ENCODE data around the gene CNTNAP5. TPM values are rescaled to one million over a fixed set of nuclear protein-coding genes. Genes with fewer than 3 reads are reported as not detected.

Gene CNTNAP5
- total and polyA plus RNA-seq, 2 donors from 2014 or later = 0.50 TPM; not detected in 1

DNA sequence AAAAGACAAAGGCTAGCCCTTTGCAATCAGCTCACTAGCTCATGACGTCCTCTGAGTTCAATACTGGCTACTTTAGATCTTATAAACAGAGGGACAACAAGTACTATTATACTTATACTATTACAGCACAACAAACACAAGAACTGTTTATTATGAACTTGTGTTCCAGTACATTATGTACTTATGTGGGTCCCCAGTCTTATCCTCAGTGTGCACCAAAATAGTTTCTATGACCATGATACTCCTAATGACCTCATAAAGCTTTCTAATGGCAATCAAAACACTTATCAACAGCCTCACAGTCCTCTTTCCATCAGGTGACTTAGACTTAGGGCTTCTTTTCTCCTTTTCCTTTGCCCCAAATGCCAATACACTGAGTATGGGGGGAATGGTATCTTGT is 614.4 kb downstream of the CNTNAP5 start:
- Histone ChIP-seq H3K4me3 (ENCODE audit: low read length in 3 of 3) (no peak overlapping the region), H3K27ac (ENCODE audit: low read depth in 2 of 2, low read length in 2 of 2) (no peak overlapping the region), H3K9me3 (ENCODE audit: control insufficient read depth in 2 of 3, insufficient read depth in 1 of 3, low read length in 3 of 3) (no peaks in the 10 kb centered on the region), H3K9ac (ENCODE audit: low read length in 3 of 3) (no peak overlapping the region), H3K27me3 (ENCODE audit: control insufficient read depth, insufficient read depth, low read length) (no peaks in the 10 kb centered on the region), H3K36me3 (ENCODE audit: control insufficient read depth in 2 of 3, insufficient read depth in 3 of 3, low read length in 3 of 3) (no peaks in the 10 kb centered on the region), H3K4me1 (ENCODE audit: control insufficient read depth in 2 of 3, insufficient read depth in 2 of 3, low read depth in 1 of 3, low read length in 3 of 3) (no peaks in the 10 kb centered on the region)
- DNase-seq (no peak), FAIRE-seq (no peak)
- intact Hi-C loops (cut with DNase I) = no loop called here
- TF ChIP-seq, protein P1, sequence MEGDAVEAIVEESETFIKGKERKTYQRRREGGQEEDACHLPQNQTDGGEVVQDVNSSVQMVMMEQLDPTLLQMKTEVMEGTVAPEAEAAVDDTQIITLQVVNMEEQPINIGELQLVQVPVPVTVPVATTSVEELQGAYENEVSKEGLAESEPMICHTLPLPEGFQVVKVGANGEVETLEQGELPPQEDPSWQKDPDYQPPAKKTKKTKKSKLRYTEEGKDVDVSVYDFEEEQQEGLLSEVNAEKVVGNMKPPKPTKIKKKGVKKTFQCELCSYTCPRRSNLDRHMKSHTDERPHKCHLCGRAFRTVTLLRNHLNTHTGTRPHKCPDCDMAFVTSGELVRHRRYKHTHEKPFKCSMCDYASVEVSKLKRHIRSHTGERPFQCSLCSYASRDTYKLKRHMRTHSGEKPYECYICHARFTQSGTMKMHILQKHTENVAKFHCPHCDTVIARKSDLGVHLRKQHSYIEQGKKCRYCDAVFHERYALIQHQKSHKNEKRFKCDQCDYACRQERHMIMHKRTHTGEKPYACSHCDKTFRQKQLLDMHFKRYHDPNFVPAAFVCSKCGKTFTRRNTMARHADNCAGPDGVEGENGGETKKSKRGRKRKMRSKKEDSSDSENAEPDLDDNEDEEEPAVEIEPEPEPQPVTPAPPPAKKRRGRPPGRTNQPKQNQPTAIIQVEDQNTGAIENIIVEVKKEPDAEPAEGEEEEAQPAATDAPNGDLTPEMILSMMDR (IDR thresholded peaks at IDR 0.05; ENCODE audit: borderline replicate concordance, extremely low read depth, insufficient read depth) = no peak

DNA sequence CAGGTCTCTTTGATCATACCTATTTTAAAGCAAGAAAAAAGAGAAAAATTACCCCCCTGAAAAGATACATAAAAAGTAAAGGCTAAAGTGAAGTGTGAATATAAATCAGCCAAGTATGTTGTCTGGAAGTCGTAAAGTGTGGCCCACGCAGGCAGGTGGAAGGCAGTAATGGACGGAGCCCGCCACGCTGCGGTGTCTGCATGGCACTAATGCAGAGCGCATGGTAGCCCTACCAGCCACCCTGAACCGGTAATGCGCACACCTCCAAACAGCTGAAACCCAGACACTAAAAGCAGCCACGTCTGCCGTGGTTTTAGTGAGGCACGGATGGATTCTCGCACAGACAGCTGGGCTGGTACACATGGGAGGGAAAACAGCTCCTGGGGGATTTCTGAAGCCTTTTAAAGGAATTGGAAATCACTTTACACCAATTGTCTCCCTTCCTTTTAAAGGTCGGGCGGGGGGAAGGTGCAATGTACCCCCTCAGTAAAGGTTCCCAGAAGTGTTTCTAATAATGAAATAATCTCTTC is 615.2 kb downstream of the CNTNAP5 start:
- FAIRE-seq (no peak), DNase-seq (peak in 1 of 5 donors; percentile 12)
- H3K9ac ChIP-seq (ENCODE audit: low read length in 3 of 3) = no peak overlapping the region
- H3K4me3 ChIP-seq (ENCODE audit: low read length in 3 of 3) = no peak overlapping the region
- H3K36me3 ChIP-seq (ENCODE audit: control insufficient read depth in 2 of 3, insufficient read depth in 3 of 3, low read length in 3 of 3) = no peaks in the 10 kb centered on the region
- H3K27ac ChIP-seq (ENCODE audit: low read depth in 2 of 2, low read length in 2 of 2) = no peak overlapping the region
- H3K27me3 ChIP-seq (ENCODE audit: control insufficient read depth, insufficient read depth, low read length) = no peaks in the 10 kb centered on the region
- intact Hi-C loops (cut with DNase I) = no loop called here
- no peaks in the 10 kb centered on the region for H3K9me3 ChIP-seq (ENCODE audit: control insufficient read depth in 2 of 3, insufficient read depth in 1 of 3, low read length in 3 of 3)
- TF ChIP-seq, protein P1 (IDR thresholded peaks at IDR 0.05; ENCODE audit: borderline replicate concordance, extremely low read depth, insufficient read depth) = no peak
- H3K4me1 ChIP-seq (ENCODE audit: control insufficient read depth in 2 of 3, insufficient read depth in 2 of 3, low read depth in 1 of 3, low read length in 3 of 3) = no peaks in the 10 kb centered on the region

DNA sequence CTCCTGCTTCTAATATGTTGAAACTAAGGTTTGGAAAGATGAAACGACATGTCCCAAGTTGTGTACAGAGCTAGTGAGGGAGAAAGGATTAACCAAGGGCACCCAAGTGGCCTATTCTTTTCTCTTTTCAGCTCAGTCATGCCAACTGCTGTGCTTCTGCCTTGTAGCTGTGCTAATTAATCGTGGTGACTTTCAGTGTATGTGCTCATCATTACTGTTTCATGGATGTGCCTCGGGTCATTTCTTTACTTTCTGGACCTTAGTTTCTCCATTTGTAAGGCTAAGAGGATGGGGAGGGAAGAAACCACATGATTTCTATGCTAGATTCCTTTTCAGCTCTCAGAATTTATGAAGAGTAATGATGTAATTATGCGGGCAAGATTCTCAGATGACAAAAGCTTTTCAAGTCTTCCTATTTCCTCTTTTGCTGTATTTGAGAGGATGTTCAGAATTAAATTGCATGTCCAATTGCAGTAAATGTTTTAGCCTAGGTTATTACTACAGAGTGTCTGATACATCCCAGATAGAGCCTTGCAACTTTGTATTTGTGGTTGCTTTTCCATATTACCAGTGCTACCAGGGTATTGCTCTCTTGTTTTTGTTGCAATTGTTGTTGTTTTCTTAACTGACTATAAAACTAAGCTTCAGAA is 621.2 kb downstream of the CNTNAP5 start:
- DNase-seq (no peak), FAIRE-seq (no peak)
- no peak overlapping the region for H3K4me3 ChIP-seq (ENCODE audit: low read length in 3 of 3)
- H3K27ac ChIP-seq (ENCODE audit: low read depth in 2 of 2, low read length in 2 of 2) = no peak overlapping the region
- H3K36me3 ChIP-seq (ENCODE audit: control insufficient read depth in 2 of 3, insufficient read depth in 3 of 3, low read length in 3 of 3) = no peaks in the 10 kb centered on the region
- no peaks in the 10 kb centered on the region for H3K27me3 ChIP-seq (ENCODE audit: control insufficient read depth, insufficient read depth, low read length)
- H3K4me1 ChIP-seq (ENCODE audit: control insufficient read depth in 2 of 3, insufficient read depth in 2 of 3, low read depth in 1 of 3, low read length in 3 of 3) = peaks cover 0 to 4% (median 0%) of the 10 kb centered on the region in 3 donors
- TF ChIP-seq, protein P1 (IDR thresholded peaks at IDR 0.05; ENCODE audit: borderline replicate concordance, extremely low read depth, insufficient read depth) = no peak
- no peak overlapping the region for H3K9ac ChIP-seq (ENCODE audit: low read length in 3 of 3)
- no peaks in the 10 kb centered on the region for H3K9me3 ChIP-seq (ENCODE audit: control insufficient read depth in 2 of 3, insufficient read depth in 1 of 3, low read length in 3 of 3)
- intact Hi-C loops (cut with DNase I) = no loop called here
